ENCODE measurements around the gene PIMREG. TPM values are rescaled to one million over a fixed set of nuclear protein-coding genes. Genes with fewer than 3 reads are reported as not detected.

Gene PIMREG
- polyA plus RNA-seq, 2 of the 4 experiments (the other 2 are of a cell fraction): 26.3 to 28.9 TPM

DNA sequence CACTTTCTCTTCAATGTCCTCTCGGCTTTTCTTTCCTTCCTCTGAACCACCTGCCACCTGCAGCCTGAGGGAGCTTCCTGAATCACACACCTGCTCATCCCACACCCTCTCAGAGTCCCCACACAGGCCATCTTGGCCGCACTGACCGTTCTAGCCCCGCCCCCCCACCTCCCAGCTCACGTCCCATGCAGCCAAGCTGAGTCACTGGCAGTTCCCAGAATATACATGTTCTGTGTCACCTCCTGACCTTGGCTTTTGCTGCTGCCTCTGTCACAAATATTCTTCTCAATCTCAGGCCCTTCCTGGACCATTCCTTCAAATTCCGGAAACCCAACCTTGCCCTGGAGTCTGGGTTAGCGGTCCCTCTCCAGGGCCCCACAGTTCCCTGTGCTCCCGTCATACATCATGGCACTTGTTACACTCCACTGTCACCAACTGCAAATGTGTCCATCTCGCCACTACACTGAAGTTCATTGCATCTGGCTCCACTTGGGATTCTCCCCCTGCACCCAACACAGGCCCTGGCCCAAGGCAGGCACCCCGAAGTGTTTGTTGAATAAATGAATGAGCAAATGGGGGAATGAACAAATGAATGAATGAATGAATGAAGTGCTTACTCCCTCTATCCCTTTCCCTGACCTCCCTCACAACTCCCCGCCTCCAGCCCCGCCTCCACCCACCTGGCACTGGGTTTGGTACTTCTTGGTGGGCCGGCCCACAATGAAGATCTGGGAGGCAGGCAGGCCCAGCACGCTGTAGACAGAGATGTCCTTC is 12.8 kb downstream of the PIMREG start:
- no peak for TF ChIP-seq KDM1A (IDR thresholded peaks at IDR 0.05; ENCODE audit: low read depth)
- no peak for TF ChIP-seq FOSL2 (IDR thresholded peaks at IDR 0.05)
- peak; percentile 37 for TF ChIP-seq FOSL2 (CRISPR knock-in tag; IDR thresholded peaks at IDR 0.05)
- H3K4me2 ChIP-seq: peak overlapping the region; percentile 48
- FAIRE-seq: no peak
- WGBS (ENCODE audit: missing lambda C conversion rate): 64% methylated on average over 14 of the region's 14 CpGs
- CTCF ChIA-PET: interaction anchor here (2.2 kb wide), 1 partner anchor 16 kb away, joined by 12 read pairs; no protein-coding TSS in a partner anchor
- no peak overlapping the region for H3K4me3 ChIP-seq
- H3K9me3 ChIP-seq: no peaks in the 10 kb centered on the region
- peak overlapping the region; percentile 32 to 41; a peak in 4 of 6 replicates for H3K27ac ChIP-seq
- peaks cover 18% of the 10 kb centered on the region for H3K4me1 ChIP-seq
- POLR2A ChIA-PET: no interaction called here
- peak; percentile 57 to 87 for DNase-seq (ENCODE audit: low read depth in 1 of 2, low spot score in 1 of 2)
- ATAC-seq: peak; percentile 58 to 68; a peak in 5 of 6 replicates

DNA sequence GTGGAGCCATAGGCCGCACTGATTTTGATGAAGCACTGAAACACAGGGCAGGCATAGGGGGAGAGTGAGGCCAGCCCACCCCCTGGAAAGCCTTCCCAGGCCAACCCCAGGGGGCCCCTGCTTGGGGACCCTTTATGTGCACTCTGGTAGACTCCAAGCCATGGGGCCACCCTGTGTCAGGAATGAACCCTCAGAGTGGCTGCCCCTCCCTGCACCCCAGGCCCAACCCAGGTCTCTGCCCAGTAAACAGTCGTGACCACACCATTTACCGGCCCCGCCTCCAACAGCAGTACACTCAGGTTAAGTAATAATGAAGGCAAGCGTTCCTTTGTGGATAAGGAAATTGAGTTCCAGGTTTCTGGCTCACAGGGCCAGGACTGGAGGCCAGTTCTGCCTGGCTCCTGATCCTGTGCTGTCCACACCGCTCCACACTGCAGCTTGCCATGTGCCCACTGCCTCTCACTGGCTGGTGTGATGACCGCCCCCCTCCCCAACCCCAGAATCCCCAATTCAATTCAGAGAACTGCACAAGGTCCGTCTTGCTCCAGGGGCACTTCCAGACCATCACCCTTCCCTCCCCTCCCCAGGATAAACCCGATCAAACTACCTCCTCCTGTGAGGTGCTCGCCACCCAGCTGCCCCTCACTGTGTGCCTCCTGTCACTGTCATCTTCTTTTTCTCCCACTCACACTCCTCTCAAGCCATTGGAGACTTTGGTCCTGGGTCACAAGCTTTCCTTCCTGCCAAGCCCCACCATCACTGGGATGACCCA is 13.6 kb downstream of the PIMREG start:
- TF ChIP-seq ZNF302 (CRISPR knock-in tag; IDR thresholded peaks at IDR 0.05): no peak
- DNase-seq (ENCODE audit: low read depth in 1 of 2, low spot score in 1 of 2): no peak
- 75% methylated on average over 10 of the region's 10 CpGs for WGBS (ENCODE audit: missing lambda C conversion rate)
- Histone ChIP-seq H3K9me3 (no peaks in the 10 kb centered on the region), H3K27ac (peak overlapping the region in 1 of 2 experiments; percentile 41; a peak in 3 of 6 replicates), H3K4me3 (no peak overlapping the region), H3K4me2 (peak overlapping the region; percentile 48; the same call in 1 of the 3 replicates), H3K4me1 (peaks cover 18% of the 10 kb centered on the region)
- POLR2A ChIA-PET: no interaction called here
- CTCF ChIA-PET: interaction anchor here (1.1 to 8.1 kb wide), 2 partner anchors 16 to 546 kb away, joined by 4 to 77 read pairs; no protein-coding TSS in a partner anchor
- FAIRE-seq: no peak
- ATAC-seq: peak; percentile 14 to 36; a peak in 4 of 6 replicates

DNA sequence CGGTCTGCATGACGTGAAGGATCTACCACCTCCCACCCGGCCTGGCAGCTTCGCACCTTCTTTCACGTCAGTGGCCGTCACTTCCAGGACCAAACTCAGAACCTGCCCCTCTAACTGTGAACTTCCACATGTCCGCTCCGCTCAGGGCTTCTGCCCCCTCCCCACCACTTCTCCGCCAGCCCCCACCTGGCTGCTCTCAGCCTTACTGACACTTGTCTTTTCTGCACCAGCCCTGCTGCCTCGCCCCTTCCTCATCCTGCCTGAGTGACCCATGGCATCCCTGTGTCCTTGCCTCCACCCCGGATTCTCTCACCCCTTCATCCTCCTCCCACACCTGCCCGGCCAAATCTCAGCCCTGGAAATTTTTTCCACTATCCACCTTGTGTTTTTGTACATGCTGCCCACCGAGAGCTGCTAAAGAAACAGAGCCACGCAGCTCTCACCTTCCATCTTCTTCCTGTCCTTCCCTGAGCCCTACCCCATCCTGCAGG is 14.2 kb downstream of the PIMREG start:
- CTCF ChIA-PET: interaction anchor here (1.1 to 8.1 kb wide), 2 partner anchors 15 to 546 kb away, joined by 4 to 77 read pairs; no protein-coding TSS in a partner anchor
- H3K9me3 ChIP-seq: no peaks in the 10 kb centered on the region
- POLR2A ChIA-PET: no interaction called here
- DNase-seq (ENCODE audit: low read depth in 1 of 2, low spot score in 1 of 2) (no peak), FAIRE-seq (no peak), ATAC-seq (no peak)
- 83% methylated on average over 14 of the region's 14 CpGs for WGBS (ENCODE audit: missing lambda C conversion rate)
- H3K4me2 ChIP-seq: no peak overlapping the region
- TF ChIP-seq ZFP36 (IDR thresholded peaks at IDR 0.05; ENCODE audit: borderline replicate concordance, partially characterized antibody) (no peak), POLR2AphosphoS2 (conservative IDR thresholded peaks at IDR 0.05; ENCODE audit: low read length) (no peak), RARB (CRISPR knock-in tag; IDR thresholded peaks at IDR 0.05) (no peak), ZNF302 (CRISPR knock-in tag; IDR thresholded peaks at IDR 0.05) (no peak), FOXS1 (CRISPR knock-in tag; IDR thresholded peaks at IDR 0.05) (no peak), KDM5A (IDR thresholded peaks at IDR 0.05) (no peak), HOXB5 (CRISPR knock-in tag; IDR thresholded peaks at IDR 0.05) (no peak), BHLHE40 (IDR thresholded peaks at IDR 0.05; ENCODE audit: low read depth, low read length) (no peak), EP300 (IDR thresholded peaks at IDR 0.05) (no peak), HDAC2 (IDR thresholded peaks at IDR 0.05) (no peak), NPAS2 (CRISPR knock-in tag; IDR thresholded peaks at IDR 0.05; ENCODE audit: borderline replicate concordance) (no peak), CEBPB (IDR thresholded peaks at IDR 0.05) (no peak), KDM1A (IDR thresholded peaks at IDR 0.05; ENCODE audit: low read depth) (no peak)
- TF ChIP-seq, protein P1, sequence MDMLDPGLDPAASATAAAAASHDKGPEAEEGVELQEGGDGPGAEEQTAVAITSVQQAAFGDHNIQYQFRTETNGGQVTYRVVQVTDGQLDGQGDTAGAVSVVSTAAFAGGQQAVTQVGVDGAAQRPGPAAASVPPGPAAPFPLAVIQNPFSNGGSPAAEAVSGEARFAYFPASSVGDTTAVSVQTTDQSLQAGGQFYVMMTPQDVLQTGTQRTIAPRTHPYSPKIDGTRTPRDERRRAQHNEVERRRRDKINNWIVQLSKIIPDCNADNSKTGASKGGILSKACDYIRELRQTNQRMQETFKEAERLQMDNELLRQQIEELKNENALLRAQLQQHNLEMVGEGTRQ (IDR thresholded peaks at IDR 0.05): no peak
- TF ChIP-seq, protein P2, sequence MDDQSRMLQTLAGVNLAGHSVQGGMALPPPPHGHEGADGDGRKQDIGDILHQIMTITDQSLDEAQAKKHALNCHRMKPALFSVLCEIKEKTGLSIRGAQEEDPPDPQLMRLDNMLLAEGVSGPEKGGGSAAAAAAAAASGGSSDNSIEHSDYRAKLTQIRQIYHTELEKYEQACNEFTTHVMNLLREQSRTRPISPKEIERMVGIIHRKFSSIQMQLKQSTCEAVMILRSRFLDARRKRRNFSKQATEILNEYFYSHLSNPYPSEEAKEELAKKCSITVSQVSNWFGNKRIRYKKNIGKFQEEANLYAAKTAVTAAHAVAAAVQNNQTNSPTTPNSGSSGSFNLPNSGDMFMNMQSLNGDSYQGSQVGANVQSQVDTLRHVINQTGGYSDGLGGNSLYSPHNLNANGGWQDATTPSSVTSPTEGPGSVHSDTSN (IDR thresholded peaks at IDR 0.05): no peak
- TF ChIP-seq, protein P3, sequence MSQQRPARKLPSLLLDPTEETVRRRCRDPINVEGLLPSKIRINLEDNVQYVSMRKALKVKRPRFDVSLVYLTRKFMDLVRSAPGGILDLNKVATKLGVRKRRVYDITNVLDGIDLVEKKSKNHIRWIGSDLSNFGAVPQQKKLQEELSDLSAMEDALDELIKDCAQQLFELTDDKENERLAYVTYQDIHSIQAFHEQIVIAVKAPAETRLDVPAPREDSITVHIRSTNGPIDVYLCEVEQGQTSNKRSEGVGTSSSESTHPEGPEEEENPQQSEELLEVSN (IDR thresholded peaks at IDR 0.05; ENCODE audit: borderline replicate concordance, low read depth): no peak
- H3K4me1 ChIP-seq: peaks cover 18% of the 10 kb centered on the region
- no peak overlapping the region for H3K27ac ChIP-seq
- no peak overlapping the region for H3K4me3 ChIP-seq

Measured in A549 (cell line).